HEK293T (cell line): ENCODE results near the gene AKT1.

Experiments
- CTCF ChIA-PET: fragments of 350-600 bp; formaldehyde crosslinking; extraction: SDS; loops from one replicate; lab custom pipeline; 2021; ENCODE audit warnings: antibody characterized with exemption, inconsistent platforms; lab: Yijun Ruan, JAX
- POLR2A ChIA-PET: fragments of 350-600 bp; formaldehyde crosslinking; extraction: SDS; loops from one replicate; lab custom pipeline; 2020; ENCODE audit warnings: antibody characterized with exemption, inconsistent platforms; lab: Yijun Ruan, JAX
- DNase-seq: peaks from one replicate; pipeline ENCODE4 v3.0.0; 2012; ENCODE audit warnings: mixed read lengths; ENCODE audit errors: extremely low spot score
- ARNT ChIP-seq: fragments of 450-650 bp; IDR thresholded peaks from 2 replicates; pipeline ENCODE4 v1.6.1; 2017; ENCODE audit warnings: mild to moderate bottlenecking
- BHLHE40 ChIP-seq: fragments of 450-650 bp; IDR thresholded peaks from 2 replicates; pipeline ENCODE4 v1.6.1; 2016; ENCODE audit warnings: mild to moderate bottlenecking, moderate library complexity, borderline replicate concordance
- CTBP1 ChIP-seq: fragments of 450-650 bp; IDR thresholded peaks from 2 replicates; pipeline ENCODE4 v1.6.1; 2016; ENCODE audit warnings: borderline replicate concordance
- ELF4 ChIP-seq: fragments of 450-650 bp; IDR thresholded peaks from 2 replicates; pipeline ENCODE4 v1.6.1; 2017; ENCODE audit warnings: antibody characterized with exemption
- FOXA1 ChIP-seq: fragments of 450-650 bp; IDR thresholded peaks from 2 replicates; pipeline ENCODE4 v1.6.1; 2016; ENCODE audit warnings: mild to moderate bottlenecking
- FOXK2 ChIP-seq: fragments of 450-650 bp; IDR thresholded peaks from 2 replicates; pipeline ENCODE4 v1.6.1; 2016; ENCODE audit warnings: mild to moderate bottlenecking
- FOXM1 ChIP-seq: fragments of 450-650 bp; IDR thresholded peaks from 2 replicates; pipeline ENCODE4 v1.6.1; 2017; ENCODE audit warnings: mild to moderate bottlenecking, borderline replicate concordance
- HDGF ChIP-seq: fragments of 450-650 bp; IDR thresholded peaks from 2 replicates; pipeline ENCODE4 v1.6.1; 2017; ENCODE audit warnings: antibody characterized with exemption, borderline replicate concordance
- L3MBTL2 ChIP-seq: fragments of 450-650 bp; conservative IDR thresholded peaks from 2 replicates; pipeline ENCODE4 v1.6.1; 2016; ENCODE audit warnings: mild to moderate bottlenecking
- LEF1 ChIP-seq: fragments of 450-650 bp; IDR thresholded peaks from 2 replicates; pipeline ENCODE4 v1.6.1; 2017; ENCODE audit warnings: mild to moderate bottlenecking, borderline replicate concordance
- NFRKB ChIP-seq: fragments of 450-650 bp; IDR thresholded peaks from 2 replicates; pipeline ENCODE4 v1.6.1; 2016; ENCODE audit warnings: mild to moderate bottlenecking, moderate library complexity
- SP1 ChIP-seq: fragments of 450-650 bp; IDR thresholded peaks from 2 replicates; pipeline ENCODE4 v1.6.1; 2017
- SUZ12 ChIP-seq: fragments of 450-650 bp; IDR thresholded peaks from 2 replicates; pipeline ENCODE4 v1.6.1; 2016; ENCODE audit warnings: mild to moderate bottlenecking
- TARDBP ChIP-seq: fragments of 450-650 bp; IDR thresholded peaks from 2 replicates; pipeline ENCODE4 v1.6.1; 2016
- ZNF384 ChIP-seq: fragments of 450-650 bp; IDR thresholded peaks from 2 replicates; pipeline ENCODE4 v1.6.1; 2016
- TF ChIP-seq, protein P1 (sequence below): fragments of 450-650 bp; IDR thresholded peaks from 2 replicates; pipeline ENCODE4 v1.6.1; 2016

The AKT1 gene

DNA sequence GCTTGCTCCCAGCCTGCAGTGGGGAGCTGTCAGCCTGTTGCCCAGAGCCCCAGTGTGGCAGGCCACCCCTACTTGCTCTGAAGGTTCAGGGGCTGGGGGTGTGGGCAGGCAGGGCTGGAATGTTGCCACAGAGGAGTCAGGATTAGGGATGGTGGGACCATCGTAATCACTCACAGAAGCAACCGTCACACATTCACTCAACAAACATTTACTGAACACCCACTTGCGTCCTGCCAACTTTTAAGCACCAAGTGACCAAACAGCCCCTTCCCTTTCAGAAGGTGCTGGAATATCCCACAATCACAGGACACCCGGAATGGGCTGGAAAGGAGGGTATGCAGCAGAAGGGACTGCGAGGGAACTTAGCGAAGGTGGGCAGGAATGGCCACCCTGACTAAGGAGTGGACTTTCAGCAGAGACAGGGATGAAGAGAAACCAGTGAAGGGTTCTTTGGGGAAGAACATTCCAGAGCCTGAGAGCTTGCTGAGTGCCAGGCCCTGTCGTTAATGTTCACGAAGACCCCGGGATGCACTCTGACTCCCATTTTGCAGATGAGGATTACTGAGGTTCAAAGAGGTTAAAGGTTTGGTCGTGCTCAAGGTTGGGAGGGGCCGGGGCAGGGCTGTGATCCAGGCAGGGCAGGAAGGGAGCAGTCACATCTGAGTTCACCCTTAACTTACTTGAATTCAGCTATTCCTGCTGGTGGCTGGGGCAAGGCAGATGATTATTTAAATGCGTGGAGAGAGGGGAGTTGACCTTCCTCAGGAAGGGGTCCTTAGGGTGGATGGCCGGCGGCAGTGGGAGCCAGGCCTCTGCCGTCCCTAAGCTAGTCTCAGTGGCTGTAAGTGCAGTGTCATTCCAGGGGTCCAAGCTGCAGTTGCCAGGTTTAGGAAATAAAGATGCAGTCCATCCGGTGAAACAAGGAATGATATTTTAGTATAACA, 3.0 kb upstream of the AKT1 start:
- ChIA-PET POLR2A (interaction anchor here (1.0 to 1.1 kb wide), 2 partner anchors 46 kb away, joined by 3 read pairs; partner anchors contain the start of gene SIVA1), CTCF (no interaction called here)
- no peak for DNase-seq
- TF ChIP-seq FOXA1 (no peak), BHLHE40 (no peak), ELF4 (no peak), L3MBTL2 (no peak), CTBP1 (no peak), FOXK2 (no peak), NFRKB (no peak), SUZ12 (no peak), ARNT (no peak), HDGF (no peak), LEF1 (no peak), FOXM1 (no peak)
- TF ChIP-seq, protein P1, sequence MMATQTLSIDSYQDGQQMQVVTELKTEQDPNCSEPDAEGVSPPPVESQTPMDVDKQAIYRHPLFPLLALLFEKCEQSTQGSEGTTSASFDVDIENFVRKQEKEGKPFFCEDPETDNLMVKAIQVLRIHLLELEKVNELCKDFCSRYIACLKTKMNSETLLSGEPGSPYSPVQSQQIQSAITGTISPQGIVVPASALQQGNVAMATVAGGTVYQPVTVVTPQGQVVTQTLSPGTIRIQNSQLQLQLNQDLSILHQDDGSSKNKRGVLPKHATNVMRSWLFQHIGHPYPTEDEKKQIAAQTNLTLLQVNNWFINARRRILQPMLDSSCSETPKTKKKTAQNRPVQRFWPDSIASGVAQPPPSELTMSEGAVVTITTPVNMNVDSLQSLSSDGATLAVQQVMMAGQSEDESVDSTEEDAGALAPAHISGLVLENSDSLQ: no peak

DNA sequence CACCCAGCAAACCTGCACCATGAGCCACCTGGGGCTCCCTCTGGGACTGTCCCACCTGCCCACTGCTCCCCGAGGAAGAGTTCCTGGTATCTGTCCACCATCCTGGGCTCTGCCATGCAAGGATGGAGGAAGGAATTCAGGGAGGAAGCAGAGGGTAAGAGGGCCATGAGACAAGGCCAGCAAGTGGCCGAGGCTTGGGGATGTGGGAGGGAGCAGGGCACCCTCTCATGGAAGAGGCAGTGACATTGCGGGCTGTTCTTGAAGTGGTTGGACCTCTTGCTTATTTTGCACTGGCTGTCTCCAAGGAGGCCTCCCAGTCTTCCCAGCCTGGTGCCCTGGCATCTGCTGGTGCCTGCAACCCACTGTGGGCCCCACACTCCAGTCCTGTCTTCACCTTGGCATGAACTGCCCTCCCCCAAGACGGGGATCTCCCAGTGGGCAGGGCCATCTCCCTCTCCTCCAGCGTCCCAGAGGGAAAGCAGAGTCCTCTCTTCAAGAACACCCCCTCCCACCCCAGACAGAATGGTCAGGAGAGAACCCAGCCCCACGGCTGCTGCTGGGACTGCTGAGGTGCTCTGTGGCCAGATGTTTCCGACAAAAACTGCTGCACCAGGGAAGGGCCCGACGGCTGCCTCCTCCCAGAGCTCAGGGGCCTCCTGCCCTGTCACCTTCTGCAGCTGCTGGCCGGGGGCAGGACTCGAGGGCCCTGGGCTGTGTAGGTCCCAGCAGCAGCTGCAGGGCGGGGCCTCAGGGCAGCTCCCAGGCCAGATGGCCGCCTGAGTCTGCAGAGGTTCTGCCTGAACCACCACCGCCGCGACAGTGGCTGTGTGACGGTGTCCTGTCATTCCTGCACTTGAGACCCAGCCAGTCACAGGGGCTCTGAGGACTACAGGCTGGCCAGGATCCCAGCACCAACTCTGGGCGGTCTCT, 1.8 kb upstream of the AKT1 start:
- CTCF ChIA-PET: interaction anchor here (0.5 to 0.6 kb wide), 2 partner anchors 573 to 1217 kb away, joined by 3 to 5 read pairs; no protein-coding TSS in a partner anchor
- no peak for DNase-seq
- POLR2A ChIA-PET: interaction anchor here (1.1 to 1.3 kb wide), 2 partner anchors 20 to 45 kb away, joined by 3 to 4 read pairs; partner anchors contain the start of gene SIVA1
- no peak for TF ChIP-seq CTBP1
- no peak for TF ChIP-seq FOXK2
- no peak for TF ChIP-seq ARNT
- TF ChIP-seq BHLHE40: no peak
- TF ChIP-seq SUZ12: no peak
- no peak for TF ChIP-seq LEF1
- no peak for TF ChIP-seq TARDBP
- no peak for TF ChIP-seq NFRKB
- no peak for TF ChIP-seq ZNF384

DNA sequence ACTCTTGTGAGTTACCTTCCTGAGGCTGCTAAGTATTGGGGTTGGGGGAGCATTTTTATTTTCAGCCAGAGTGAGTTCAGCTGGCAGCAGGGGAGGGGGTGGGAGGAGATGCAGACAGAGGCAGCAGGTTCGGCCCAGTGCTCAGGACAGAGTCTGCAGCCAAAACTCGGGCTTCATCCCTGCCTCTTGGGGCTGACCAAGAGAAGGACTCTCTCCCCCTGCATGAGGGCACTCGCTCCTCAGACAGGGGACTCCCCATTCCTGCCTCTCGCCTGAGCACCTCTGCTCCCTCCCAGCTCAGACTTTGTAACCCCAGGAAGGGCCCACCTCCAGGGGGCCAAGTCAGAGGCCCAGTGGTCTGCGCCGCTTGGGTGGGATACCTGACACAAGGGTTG, 1.1 kb upstream of the AKT1 start:
- POLR2A ChIA-PET: interaction anchor here (1.3 kb wide), 1 partner anchor 20 kb away, joined by 4 read pairs; no protein-coding TSS in a partner anchor
- TF ChIP-seq BHLHE40 (no peak), NFRKB (no peak), L3MBTL2 (no peak), FOXA1 (no peak), FOXK2 (no peak)
- DNase-seq: no peak
- CTCF ChIA-PET: no interaction called here

DNA sequence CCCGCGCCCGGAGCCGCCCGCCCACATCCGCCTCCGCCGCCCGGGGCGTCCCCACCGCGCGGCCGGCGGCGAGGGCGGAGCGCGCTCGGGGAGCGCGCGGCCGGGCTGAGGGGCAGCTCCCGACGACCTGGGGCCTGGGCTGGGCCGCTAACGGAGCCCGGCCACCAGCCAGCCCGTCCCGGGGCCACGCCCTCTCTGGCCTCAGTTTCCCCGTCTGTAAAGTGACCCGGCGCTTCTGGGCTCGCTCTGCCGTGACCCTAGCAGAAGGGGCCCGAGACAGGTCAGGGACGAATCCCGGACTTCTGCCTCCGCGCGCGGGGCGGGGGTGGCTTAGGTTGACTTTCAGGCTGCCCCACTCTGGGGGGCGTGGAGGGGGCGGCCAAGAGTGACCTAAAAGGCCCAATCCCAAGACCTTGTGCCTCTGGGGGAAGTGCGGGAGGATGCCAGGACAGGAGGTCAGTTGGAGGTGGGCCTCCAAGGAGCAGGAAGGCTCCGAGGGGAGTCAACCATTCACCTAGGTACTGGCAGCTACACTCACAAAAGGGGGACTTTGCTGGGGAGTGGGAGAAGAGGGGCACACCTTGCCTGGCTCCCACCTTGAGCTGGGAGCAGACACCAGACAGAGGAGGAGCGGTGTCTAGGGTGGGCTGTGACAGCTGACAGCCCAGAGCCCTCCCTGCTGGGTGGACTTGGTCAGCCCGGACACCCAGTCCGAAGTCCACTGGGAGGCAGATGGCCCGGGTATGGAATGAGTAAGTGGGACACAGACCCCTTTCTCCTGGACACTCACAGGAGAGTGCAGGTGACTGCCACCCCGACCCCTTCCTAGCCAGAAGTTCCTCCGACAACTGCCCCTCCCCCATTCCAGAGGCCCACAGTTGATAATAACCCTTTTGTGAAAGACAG, 486 bp upstream of the AKT1 start:
- POLR2A ChIA-PET: interaction anchor here (0.7 to 1.5 kb wide), 2 partner anchors 25 to 43 kb away, joined by 5 to 6 read pairs; partner anchors contain the start of gene SIVA1
- peak; percentile 72 for DNase-seq
- CTCF ChIA-PET: no interaction called here
- no peak for TF ChIP-seq FOXM1
- TF ChIP-seq SUZ12: no peak
- TF ChIP-seq FOXK2: no peak
- TF ChIP-seq ELF4: no peak
- no peak for TF ChIP-seq ARNT
- no peak for TF ChIP-seq ZNF384
- TF ChIP-seq CTBP1: no peak
- TF ChIP-seq L3MBTL2: no peak
- TF ChIP-seq HDGF: no peak
- no peak for TF ChIP-seq FOXA1
- TF ChIP-seq SP1: no peak
- TF ChIP-seq NFRKB: no peak
- no peak for TF ChIP-seq LEF1
- TF ChIP-seq, protein P1: no peak

DNA sequence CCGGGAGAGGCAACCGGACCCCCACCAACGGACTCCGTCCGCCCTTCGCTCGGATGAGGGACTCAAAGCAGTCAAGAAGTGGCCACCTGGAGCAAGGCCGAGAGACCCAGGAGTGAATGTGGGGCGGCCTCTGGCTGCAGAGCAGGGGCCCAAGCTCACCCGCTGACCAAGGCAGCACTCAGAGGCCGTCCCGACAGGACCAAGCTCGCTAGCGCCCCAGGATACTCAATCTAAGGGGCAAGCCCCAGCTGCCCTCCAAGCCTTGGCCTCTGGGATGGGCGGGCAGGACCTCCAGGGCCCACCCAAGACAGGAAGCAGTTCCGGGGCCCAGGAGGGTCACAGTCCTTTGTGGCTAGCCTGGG, 936 bp downstream of the AKT1 start:
- ChIA-PET POLR2A (interaction anchor here (0.8 to 2.0 kb wide), 5 partner anchors 10 to 42 kb away, joined by 3 to 6 read pairs (median 5); partner anchors contain the start of gene SIVA1), CTCF (interaction anchor here (1.0 kb wide), 1 partner anchor 26 kb away, joined by 4 read pairs; no protein-coding TSS in a partner anchor)
- DNase-seq: no peak
- TF ChIP-seq LEF1 (no peak), SUZ12 (no peak), FOXK2 (no peak)
